Transverse colon (tissue), 4 donors: ENCODE measurements around the gene AP4B1.

Experiments used
- CTCF ChIP-seq, 5 experiments: fragments of 200-600 bp in 3 of 5; fragments of 450-650 bp in 2 of 5; sonication (generic) in 3 of 5; IDR thresholded peaks; 1 replicate in 2 of 5; 2 replicates in 3 of 5; pipeline ENCODE4 v1.5.1; 2016 to 2017; ENCODE audit warnings: antibody characterized with exemption in 5 of 5, inconsistent platforms in 3 of 5, mild to moderate bottlenecking in 2 of 5, moderate library complexity in 1 of 5
- EP300 ChIP-seq: sonication (generic); formaldehyde crosslinking; IDR thresholded peaks from one replicate; pipeline ENCODE4 v1.6.1; 2017; ENCODE audit warnings: antibody characterized with exemption, low read depth
- POLR2A ChIP-seq: fragments of 450-650 bp; IDR thresholded peaks from one replicate; pipeline ENCODE4 v1.6.1; 2016; ENCODE audit warnings: antibody characterized with exemption, mild to moderate bottlenecking, moderate library complexity
- POLR2AphosphoS5 ChIP-seq, 3 donors: sonication (generic); formaldehyde crosslinking; IDR thresholded peaks; one replicate each; pipeline ENCODE4 v1.6.1; 2016; ENCODE audit warnings: antibody characterized with exemption in 3 of 3

GRCh38 chr1:113928941-113929749, 24.5 kb upstream of the AP4B1 start, which contains the start of gene HIPK1:
- peak; percentile 75 for TF ChIP-seq POLR2A
- peak in 2 of 5 experiments; percentile 36 to 45 for TF ChIP-seq CTCF (IDR thresholded peaks at IDR 0.05)
- peak; percentile 81 to 90 (median 87) for TF ChIP-seq POLR2AphosphoS5 (IDR thresholded peaks at IDR 0.05)
- no peak for TF ChIP-seq EP300
